ENCODE results near the gene EPHA6.

GRCh38 chr3:97230486-97230885 lies 416.1 kb downstream of the EPHA6 start:
- TF ChIP-seq POLR2A (IDR thresholded peaks at IDR 0.05) (no peak), CTCF (IDR thresholded peaks at IDR 0.05) (no peak)
